Suprapubic skin (tissue), 4 donors: ENCODE results near the gene TMEM163. TPM values are rescaled to one million over a fixed set of nuclear protein-coding genes. Genes with fewer than 3 reads are reported as not detected.

ENCODE experiments used
- DNase-seq, 2 donors: peaks; one replicate each; pipeline ENCODE4 v3.0.0-alpha.2; 2019; ENCODE audit warnings: low spot score in 2 of 2
- H3K27ac ChIP-seq: fragments of 200-600 bp; sonication (generic); one replicate; pipeline ENCODE4 v1.5.1; 2019
- H3K27me3 ChIP-seq: fragments of 200-600 bp; sonication (generic); one replicate; pipeline ENCODE4 v1.5.1; 2019
- H3K36me3 ChIP-seq: fragments of 200-600 bp; sonication (generic); one replicate; pipeline ENCODE4 v1.5.1; 2019
- H3K4me1 ChIP-seq: fragments of 200-600 bp; sonication (generic); one replicate; pipeline ENCODE4 v1.5.1; 2019
- H3K4me3 ChIP-seq: fragments of 200-600 bp; sonication (generic); one replicate; pipeline ENCODE4 v1.5.1; 2019; ENCODE audit warnings: mild to moderate bottlenecking
- H3K9me3 ChIP-seq: fragments of 200-600 bp; sonication (generic); one replicate; pipeline ENCODE4 v1.5.1; 2019
- EP300 ChIP-seq: sonication (generic); formaldehyde crosslinking; IDR thresholded peaks from one replicate; pipeline ENCODE4 v1.6.1; 2017; ENCODE audit warnings: antibody characterized with exemption
- POLR2A ChIP-seq, 2 donors: fragments of 450-650 bp; IDR thresholded peaks; one replicate each; pipeline ENCODE4 v1.6.1; 2017; ENCODE audit warnings: antibody characterized with exemption in 2 of 2, mild to moderate bottlenecking in 2 of 2, moderate library complexity in 2 of 2
- POLR2AphosphoS5 ChIP-seq, 3 donors: sonication (generic); formaldehyde crosslinking; IDR thresholded peaks; one replicate each; pipeline ENCODE4 v1.6.1; 2017; ENCODE audit warnings: antibody characterized with exemption in 3 of 3
- WGBS: methylation state at CpG from one replicate; pipeline ENCODE4 v1.1.5; 2018; 5-methylcytosine and 5-hydroxymethylcytosine counted together
- total RNA-seq, 4 donors: library from RNA; depleted of rRNA; stranded (reverse); fragments of >200 nt; gene quantifications; one replicate each; pipeline ENCODE4 v1.1.0, GENCODE V29; 2016
- TF ChIP-seq, protein P1 (sequence below), 2 donors: fragments of 200-600 bp in 1 of 2; fragments of 450-650 bp in 1 of 2; sonication (generic) in 1 of 2; IDR thresholded peaks; one replicate each; pipeline ENCODE4 v1.5.1; 2016 to 2019; ENCODE audit warnings: antibody characterized with exemption in 2 of 2, mild to moderate bottlenecking in 1 of 2, moderate library complexity in 1 of 2

TMEM163 gene
- total RNA-seq, 4 donors from 2014 or later, result 0.23 to 0.72 TPM; not detected in 2

DNA sequence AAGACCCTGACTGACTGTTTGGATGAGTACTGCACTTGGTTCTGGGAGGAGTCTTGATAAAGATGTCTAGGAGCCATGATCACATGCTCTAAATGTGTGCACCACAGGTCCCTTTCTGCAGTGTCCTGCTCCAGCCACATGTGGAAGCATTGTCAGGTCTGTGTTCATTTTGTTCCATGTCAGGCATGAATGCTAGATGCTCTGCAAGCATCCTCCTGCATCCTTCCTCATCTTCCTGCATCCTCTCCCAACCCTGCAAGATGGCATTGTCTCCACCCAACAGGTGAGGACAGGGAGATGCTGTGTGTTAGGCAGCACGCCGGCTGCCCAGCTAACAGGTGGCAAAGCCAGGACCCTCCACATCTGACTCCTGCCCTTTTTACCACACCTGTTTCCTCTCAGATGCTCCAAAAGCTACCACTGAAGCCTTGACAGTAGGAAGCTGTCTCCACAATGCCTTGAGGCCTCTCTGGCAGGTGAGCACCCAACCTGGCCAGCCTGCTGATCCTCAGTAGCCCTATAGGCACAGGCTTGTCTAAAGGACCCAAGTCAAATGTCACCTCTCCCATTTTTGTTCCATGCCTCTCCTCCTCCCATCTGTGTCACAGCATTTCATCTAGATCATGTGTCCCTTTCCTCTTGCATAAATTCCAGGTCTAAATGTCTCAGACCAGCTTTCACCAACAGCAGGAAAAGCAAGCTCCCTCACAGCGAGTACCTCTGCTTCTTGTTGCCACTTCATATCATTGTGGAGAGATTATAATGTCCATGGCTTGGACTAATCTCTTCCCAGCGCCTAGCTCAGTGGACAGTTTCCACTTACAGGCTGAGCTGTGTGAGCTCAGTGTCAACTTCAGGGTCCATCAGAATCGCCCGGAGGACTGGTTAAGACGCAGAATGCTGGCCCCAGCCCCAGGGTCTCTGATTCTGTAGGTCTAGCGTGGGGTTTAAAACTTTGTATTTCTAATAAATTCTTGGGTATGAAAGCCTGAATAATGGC lies 55.0 kb downstream of the TMEM163 start:
- no peak for DNase-seq
- H3K9me3 ChIP-seq, result no peaks in the 10 kb centered on the region
- H3K4me1 ChIP-seq, result no peaks in the 10 kb centered on the region
- 97% methylated on average over 8 of the region's 8 CpGs for WGBS
- H3K27me3 ChIP-seq, result no peaks in the 10 kb centered on the region
- H3K4me3 ChIP-seq, result no peak overlapping the region
- no peaks in the 10 kb centered on the region for H3K36me3 ChIP-seq
- TF ChIP-seq POLR2AphosphoS5 (IDR thresholded peaks at IDR 0.05), result no peak
- TF ChIP-seq EP300, result no peak
- TF ChIP-seq, protein P1, sequence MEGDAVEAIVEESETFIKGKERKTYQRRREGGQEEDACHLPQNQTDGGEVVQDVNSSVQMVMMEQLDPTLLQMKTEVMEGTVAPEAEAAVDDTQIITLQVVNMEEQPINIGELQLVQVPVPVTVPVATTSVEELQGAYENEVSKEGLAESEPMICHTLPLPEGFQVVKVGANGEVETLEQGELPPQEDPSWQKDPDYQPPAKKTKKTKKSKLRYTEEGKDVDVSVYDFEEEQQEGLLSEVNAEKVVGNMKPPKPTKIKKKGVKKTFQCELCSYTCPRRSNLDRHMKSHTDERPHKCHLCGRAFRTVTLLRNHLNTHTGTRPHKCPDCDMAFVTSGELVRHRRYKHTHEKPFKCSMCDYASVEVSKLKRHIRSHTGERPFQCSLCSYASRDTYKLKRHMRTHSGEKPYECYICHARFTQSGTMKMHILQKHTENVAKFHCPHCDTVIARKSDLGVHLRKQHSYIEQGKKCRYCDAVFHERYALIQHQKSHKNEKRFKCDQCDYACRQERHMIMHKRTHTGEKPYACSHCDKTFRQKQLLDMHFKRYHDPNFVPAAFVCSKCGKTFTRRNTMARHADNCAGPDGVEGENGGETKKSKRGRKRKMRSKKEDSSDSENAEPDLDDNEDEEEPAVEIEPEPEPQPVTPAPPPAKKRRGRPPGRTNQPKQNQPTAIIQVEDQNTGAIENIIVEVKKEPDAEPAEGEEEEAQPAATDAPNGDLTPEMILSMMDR (IDR thresholded peaks at IDR 0.05), result no peak
- TF ChIP-seq POLR2A (IDR thresholded peaks at IDR 0.05), result no peak
- H3K27ac ChIP-seq, result no peak overlapping the region

DNA sequence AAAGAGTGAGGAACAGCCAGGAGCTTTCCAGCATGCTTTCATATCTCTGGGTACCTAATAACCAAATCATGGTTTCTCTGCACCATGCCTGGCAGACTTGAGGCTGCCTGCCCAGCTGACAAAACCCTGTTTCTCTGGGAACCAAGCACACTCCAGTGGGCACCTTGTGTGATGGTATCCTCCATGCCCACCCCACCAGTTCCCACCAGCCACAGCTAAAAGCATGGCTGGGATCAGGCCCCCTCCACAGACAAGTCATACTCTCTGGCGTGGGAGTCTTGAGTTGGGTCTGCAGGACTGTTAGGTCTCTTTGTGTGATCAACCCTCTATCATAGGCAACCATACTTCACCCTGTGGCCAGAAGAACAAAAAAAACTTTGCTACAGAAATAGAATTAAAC lies 56.0 kb downstream of the TMEM163 start:
- Histone ChIP-seq H3K4me3 (no peak overlapping the region), H3K27me3 (no peaks in the 10 kb centered on the region), H3K4me1 (no peaks in the 10 kb centered on the region), H3K9me3 (no peaks in the 10 kb centered on the region), H3K27ac (no peak overlapping the region), H3K36me3 (no peaks in the 10 kb centered on the region)
- DNase-seq, result no peak
- WGBS, result 100% methylated on average over 1 of the region's 1 CpG
- TF ChIP-seq EP300, result no peak
- no peak for TF ChIP-seq POLR2AphosphoS5 (IDR thresholded peaks at IDR 0.05)
- TF ChIP-seq, protein P1 (IDR thresholded peaks at IDR 0.05), result no peak
- TF ChIP-seq POLR2A (IDR thresholded peaks at IDR 0.05), result no peak

DNA sequence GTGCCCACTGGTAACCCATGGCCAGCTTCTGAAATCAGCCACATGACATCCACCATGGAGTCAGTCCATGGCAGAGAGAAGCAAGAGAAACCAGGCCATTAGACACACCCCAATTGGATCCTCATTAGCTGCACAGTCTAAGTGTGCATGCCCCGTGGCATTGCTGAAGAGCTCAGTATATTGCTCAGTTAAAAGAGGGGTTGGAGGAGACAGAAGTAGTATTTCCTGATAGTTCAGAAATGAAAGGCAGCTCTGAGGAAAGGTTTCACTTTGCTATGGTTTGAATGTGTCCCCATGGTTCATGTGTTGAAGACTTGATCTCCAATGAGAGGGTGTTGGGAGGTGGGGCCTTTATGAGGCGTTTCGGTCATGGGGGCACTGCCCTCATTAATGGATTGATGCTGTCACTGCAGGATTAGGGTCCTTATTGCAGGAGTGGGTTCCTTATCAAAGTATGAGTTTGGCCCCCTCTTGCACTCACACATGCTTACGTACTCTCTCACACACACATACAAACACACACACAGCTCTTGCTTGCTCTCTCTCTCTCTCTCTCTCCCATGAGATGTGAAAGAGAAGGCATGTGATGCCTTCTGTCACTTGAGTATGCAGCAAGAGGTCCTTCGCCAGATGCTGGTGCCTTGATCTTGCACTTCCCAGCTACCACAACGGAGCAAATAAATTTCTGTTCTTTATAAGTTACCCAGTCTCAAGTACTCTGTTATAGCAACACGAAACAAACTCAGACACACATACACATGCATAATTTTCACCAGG lies 58.0 kb downstream of the TMEM163 start:
- Histone ChIP-seq H3K27ac (no peak overlapping the region), H3K4me3 (no peak overlapping the region), H3K9me3 (no peaks in the 10 kb centered on the region), H3K4me1 (no peaks in the 10 kb centered on the region), H3K27me3 (no peaks in the 10 kb centered on the region), H3K36me3 (no peaks in the 10 kb centered on the region)
- DNase-seq, result no peak
- WGBS, result 75% methylated on average over 7 of the region's 7 CpGs
- no peak for TF ChIP-seq EP300
- TF ChIP-seq POLR2A (IDR thresholded peaks at IDR 0.05), result no peak
- no peak for TF ChIP-seq POLR2AphosphoS5 (IDR thresholded peaks at IDR 0.05)
- TF ChIP-seq, protein P1 (IDR thresholded peaks at IDR 0.05), result no peak

DNA sequence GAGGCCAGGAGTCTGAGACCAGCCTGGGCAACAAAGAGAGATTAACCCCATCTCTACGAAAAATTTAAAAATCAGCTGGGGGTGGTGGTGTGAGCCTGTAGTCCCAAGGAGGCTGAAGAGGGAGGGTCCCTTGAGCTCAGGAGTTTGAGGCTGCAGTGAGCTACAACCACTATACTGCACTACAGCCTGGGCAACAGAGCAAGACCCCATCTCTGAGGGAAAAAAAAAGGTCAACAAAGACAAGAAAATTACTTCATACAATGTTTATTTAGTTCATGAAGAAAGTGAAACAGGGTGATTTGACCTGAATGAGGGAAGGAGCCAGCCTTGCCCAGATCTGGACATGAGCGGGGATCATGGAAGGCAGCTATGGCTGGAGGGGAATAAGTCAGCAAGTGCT lies 59.1 kb downstream of the TMEM163 start:
- WGBS, result 88% methylated on average over 2 of the region's 2 CpGs
- Histone ChIP-seq H3K4me3 (no peak overlapping the region), H3K27me3 (no peaks in the 10 kb centered on the region), H3K27ac (no peak overlapping the region), H3K4me1 (no peaks in the 10 kb centered on the region), H3K9me3 (no peaks in the 10 kb centered on the region), H3K36me3 (no peaks in the 10 kb centered on the region)
- DNase-seq, result no peak
- TF ChIP-seq, protein P1 (IDR thresholded peaks at IDR 0.05), result no peak
- no peak for TF ChIP-seq POLR2A (IDR thresholded peaks at IDR 0.05)
- no peak for TF ChIP-seq POLR2AphosphoS5 (IDR thresholded peaks at IDR 0.05)
